HepG2 (cell line): ENCODE data around the gene PDK2. TPM values are rescaled to one million over a fixed set of nuclear protein-coding genes. Genes with fewer than 3 reads are reported as not detected.

Source experiments
- ATAC-seq: fragments of 200-7000 bp; cut with Tn5 transposase; 3 replicates; pipeline ENCODE4 v1.9.1; 2020; ENCODE audit warnings: mild to moderate bottlenecking, moderate library complexity
- BruUV-seq: library from RNA; stranded (reverse); fragments of 400-500 nt; replicated peaks from 2 replicates; lab custom pipeline; 2021; lab: Mats Ljungman, UMichigan
- CTCF ChIA-PET: fragments of 300-600 bp; formaldehyde crosslinking; extraction: SDS; loops from one replicate; lab custom pipeline; 2021; ENCODE audit warnings: low total read pairs, inconsistent platforms, low intra/inter-chr PET ratio; lab: Yijun Ruan, JAX
- POLR2A ChIA-PET: fragments of 350-600 bp; sonication (Branson Sonifier 250); formaldehyde crosslinking; loops from one replicate; lab custom pipeline; 2020; ENCODE audit warnings: antibody characterized with exemption, inconsistent platforms; lab: Yijun Ruan, JAX
- DNase-seq: peaks from one replicate; pipeline ENCODE4 v3.0.0-alpha.2; 2015; ENCODE audit warnings: low spot score
- FAIRE-seq: peaks from 3 replicates; lab custom pipeline; 2011; peaks lifted over from hg19 to GRCh38; lab: Jason Lieb, UNC
- H2AFZ ChIP-seq: one replicate; pipeline ENCODE4 v1.6.1; 2011; ENCODE audit warnings: low read length, inconsistent platforms
- H3K27ac ChIP-seq: fragments of 300-600 bp; 3 replicates; pipeline ENCODE4 v1.8.0; 2011; ENCODE audit warnings: mixed run types, mild to moderate bottlenecking, mixed read lengths, low read length, inconsistent platforms; ENCODE audit not compliant: insufficient read depth; ENCODE audit errors: extremely low read length
- H3K27me3 ChIP-seq, 2 experiments: fragments of 200-600 bp in 1 of 2; 2 replicates in 1 of 2; 3 replicates in 1 of 2; pipeline versions ENCODE4 v1.6.0 to v1.8.0; 2011; ENCODE audit warnings: low read length in 2 of 2, mild to moderate bottlenecking in 2 of 2, moderate library complexity in 2 of 2, inconsistent platforms in 1 of 2; ENCODE audit not compliant: insufficient read depth in 2 of 2, control insufficient read depth in 1 of 2
- H3K36me3 ChIP-seq, 2 experiments: fragments of 200-600 bp in 1 of 2; replicated peaks in 1 of 2; 2 replicates in 1 of 2; 3 replicates in 1 of 2; pipeline versions ENCODE4 v1.5.1 to v1.8.0; 2011; ENCODE audit warnings: low read length in 2 of 2, inconsistent platforms in 1 of 2; ENCODE audit not compliant: insufficient read depth in 2 of 2, control insufficient read depth in 1 of 2
- H3K4me1 ChIP-seq: 2 replicates; pipeline ENCODE4 v1.5.1; 2012; ENCODE audit warnings: low read length, inconsistent platforms; ENCODE audit not compliant: insufficient read depth
- H3K4me2 ChIP-seq: 2 replicates; pipeline ENCODE4 v1.6.0; 2011; ENCODE audit warnings: low read depth, low read length, inconsistent platforms
- H3K4me3 ChIP-seq, 3 experiments: fragments of 200-600 bp in 1 of 3; sonication (generic), shearing (Covaris generic) in 1 of 3; replicated peaks in 1 of 3; 2 replicates each; pipeline ENCODE4 v1.5.1; 2011 to 2016; ENCODE audit warnings: low read length in 3 of 3, inconsistent platforms in 2 of 3, low read depth in 2 of 3, mild to moderate bottlenecking in 2 of 3, control low read depth in 1 of 3, mixed read lengths in 1 of 3; ENCODE audit not compliant: insufficient read depth in 1 of 3
- H3K79me2 ChIP-seq: one replicate; pipeline ENCODE4 v1.6.1; 2011; ENCODE audit warnings: low read length, inconsistent platforms; ENCODE audit not compliant: insufficient read depth
- H3K9ac ChIP-seq: 2 replicates; pipeline ENCODE4 v1.6.0; 2011; ENCODE audit warnings: mild to moderate bottlenecking, low read depth, low read length, inconsistent platforms; ENCODE audit not compliant: insufficient read depth
- H3K9me3 ChIP-seq: 2 replicates; pipeline ENCODE4 v1.5.1; 2012; ENCODE audit warnings: mild to moderate bottlenecking, low read length
- H4K20me1 ChIP-seq: 2 replicates; pipeline ENCODE4 v1.6.0; 2011; ENCODE audit warnings: inconsistent platforms, mild to moderate bottlenecking, low read length, moderate library complexity; ENCODE audit not compliant: insufficient read depth
- HNRNPLL ChIP-seq: fragments of 200-400 bp; formaldehyde crosslinking; IDR thresholded peaks from 2 replicates; pipeline ENCODE4 v1.6.1; 2017; ENCODE audit warnings: mild to moderate bottlenecking, low read depth, low read length; ENCODE audit not compliant: poor library complexity, severe bottlenecking
- NAIF1 ChIP-seq: sonication (generic); formaldehyde crosslinking; IDR thresholded peaks from 2 replicates; pipeline ENCODE4 v1.5.0; 2020; ENCODE audit warnings: mild to moderate bottlenecking, missing genetic modification reagents, borderline replicate concordance
- ONECUT2 ChIP-seq: sonication (generic); formaldehyde crosslinking; IDR thresholded peaks from 2 replicates; pipeline ENCODE4 v1.4.0; 2020; ENCODE audit warnings: missing genetic modification reagents
- PLSCR1 ChIP-seq: sonication (generic); formaldehyde crosslinking; IDR thresholded peaks from 2 replicates; pipeline ENCODE4 v1.5.0; 2020; ENCODE audit warnings: missing genetic modification reagents, mild to moderate bottlenecking, borderline replicate concordance
- ZNF496 ChIP-seq: sonication (generic); formaldehyde crosslinking; IDR thresholded peaks from 2 replicates; pipeline ENCODE4 v1.8.1; 2023; ENCODE audit warnings: mild to moderate bottlenecking, moderate library complexity, missing genetic modification reagents; ENCODE audit not compliant: insufficient replicate concordance
- WGBS: methylation state at CpG from one replicate; pipeline ENCODE4 v1.1.6; 2017; ENCODE audit warnings: low lambda C conversion rate; 5-methylcytosine and 5-hydroxymethylcytosine counted together
- in situ Hi-C: cut with HindIII; loops from 2 replicates; pipeline ENCODE4 v1.10.0; 2017; ENCODE audit warnings: low pct_unique_long_range_greater_than_20kb; ENCODE audit not compliant: extremely low pct_ligation_motif_present
- intact Hi-C: fragments of 100-400 bp; cut with micrococcal nuclease; formaldehyde crosslinking; loops from one replicate; pipeline ENCODE4 v1.10.0; 2022; ENCODE audit not compliant: unreplicated experiment
- polyA plus RNA-seq, 8 experiments: library from polyadenylated mRNA; depleted of rRNA in 3 of 8; stranded (reverse) in 7 of 8; unstranded in 1 of 8; fragments of >200 nt; fragmentation: Illumina TruSeq in 4 of 8; extraction: Trizol in 4 of 8; gene quantifications; 2 replicates each; pipeline versions ENCODE4 v1.2.1 to v1.2.3, GENCODE V29; 2011 to 2016; ENCODE audit warnings: low read depth in 4 of 8, missing spikeins in 1 of 8, mixed read lengths in 1 of 8; ENCODE audit not compliant: insufficient read depth in 1 of 8
- total RNA-seq, 5 experiments: library from RNA; depleted of rRNA; stranded (reverse); fragments of >200 nt; fragmentation: Illumina TruSeq; extraction: Trizol; gene quantifications; 2 replicates each; pipeline ENCODE4 v1.2.3, GENCODE V29; 2016; ENCODE audit warnings: low read depth in 1 of 5

PDK2 gene
- total and polyA plus RNA-seq, 2 of the 13 experiments (the other 11 are each of a cell fraction or from before 2014, with no cell fraction given) = 18.5 to 59.7 TPM

DNA sequence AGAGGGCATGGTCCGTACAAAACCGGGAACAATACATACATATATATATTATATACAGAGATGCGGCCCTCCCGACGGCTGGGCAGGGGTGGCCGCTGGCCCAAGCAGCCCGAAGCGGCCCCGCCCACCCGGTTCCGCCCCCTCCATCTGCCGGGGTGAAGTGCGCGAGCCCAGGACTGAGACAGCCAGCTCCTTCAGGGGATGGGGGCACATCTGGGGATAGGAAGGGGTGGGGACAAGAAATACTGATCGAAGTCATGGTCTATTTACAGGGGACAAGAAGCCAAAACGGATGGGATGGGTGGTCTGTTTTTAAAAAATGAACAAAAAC lies 38.6 kb downstream of the PDK2 start:
- no peaks in the 10 kb centered on the region for H3K9me3 ChIP-seq
- TF ChIP-seq ONECUT2 (CRISPR knock-in tag) (no peak), HNRNPLL (no peak), NAIF1 (CRISPR knock-in tag) (no peak), ZNF496 (CRISPR knock-in tag) (no peak)
- in situ Hi-C loops (no loop called here), intact Hi-C loops (loop anchor here (2.0 kb wide), 1 partner anchor 39 kb away; the partner anchor contains the start of gene PDK2)
- H2AFZ ChIP-seq = no peak overlapping the region
- FAIRE-seq = no peak
- no peaks in the 10 kb centered on the region for H3K79me2 ChIP-seq
- no peaks in the 10 kb centered on the region for H4K20me1 ChIP-seq
- H3K4me2 ChIP-seq = peak overlapping the region; percentile 48; the same call in 1 of the 2 replicates
- ChIA-PET CTCF (no interaction called here), POLR2A (no interaction called here)
- H3K27me3 ChIP-seq = peaks cover 6 to 9% of the 10 kb centered on the region in 2 experiments
- no peak overlapping the region for H3K9ac ChIP-seq
- 38% methylated on average over 16 of the region's 16 CpGs for WGBS
- H3K4me1 ChIP-seq = peaks cover 48% of the 10 kb centered on the region
- no peak for DNase-seq
- H3K4me3 ChIP-seq = no peak overlapping the region; a peak in 1 of 6 replicates
- peaks cover 20 to 21% of the 10 kb centered on the region in 2 experiments; a peak in 4 of 5 replicates for H3K36me3 ChIP-seq
- no peak for ATAC-seq
- no TSS peak for BruUV-seq
- H3K27ac ChIP-seq = peak overlapping the region; percentile 52

DNA sequence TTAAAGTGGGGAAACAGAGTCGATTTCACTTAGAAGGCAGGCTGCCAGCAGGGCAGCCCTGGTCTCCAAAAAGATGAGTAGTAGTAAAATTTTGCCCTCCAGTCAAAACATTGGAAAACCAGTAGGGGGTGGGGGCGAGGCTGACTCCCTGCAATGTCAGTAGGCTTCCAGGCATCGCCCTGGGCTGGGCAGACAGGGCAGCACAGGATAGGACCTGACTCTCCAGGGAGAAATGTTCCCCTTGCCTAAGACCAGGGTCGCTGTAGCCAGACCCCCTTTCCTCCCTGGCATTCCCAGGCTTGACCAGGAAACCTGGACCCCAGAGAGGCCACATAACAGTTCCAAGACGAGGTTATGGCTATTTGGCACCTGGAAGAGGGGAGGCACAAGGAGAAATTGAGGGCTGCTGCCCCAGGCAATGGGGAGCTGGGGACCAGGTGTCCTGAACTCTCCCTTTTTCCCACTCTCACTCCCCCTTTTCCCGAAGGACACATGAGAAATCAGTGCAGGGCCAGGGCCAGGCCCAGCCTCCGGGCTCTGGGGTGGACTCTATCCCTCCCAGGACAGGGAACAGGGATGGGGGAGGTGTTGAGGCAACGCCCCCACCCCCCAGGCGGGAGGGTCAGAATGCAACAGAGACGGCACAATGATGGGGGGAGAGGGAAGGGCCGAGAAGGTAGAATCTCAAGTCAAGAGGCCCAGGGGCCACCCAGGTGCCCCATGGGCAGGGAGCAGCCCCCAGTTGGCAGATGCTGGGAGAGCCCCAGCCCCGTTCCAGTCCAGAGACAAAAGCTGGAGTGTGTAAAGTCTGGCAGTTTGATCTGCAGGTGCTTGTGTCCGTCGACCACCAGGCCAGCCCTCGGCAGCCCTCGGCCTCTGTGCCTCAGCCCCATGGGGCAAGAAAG lies 39.3 kb downstream of the PDK2 start:
- Histone ChIP-seq H3K27ac (no peak overlapping the region), H2AFZ (no peak overlapping the region), H3K79me2 (no peaks in the 10 kb centered on the region), H3K9me3 (no peaks in the 10 kb centered on the region), H3K9ac (no peak overlapping the region), H4K20me1 (no peaks in the 10 kb centered on the region; the same call in 1 of the 2 replicates), H3K4me2 (no peak overlapping the region), H3K27me3 (peaks cover 2 to 4% of the 10 kb centered on the region in 2 experiments; a peak in 3 of 5 replicates), H3K36me3 (peaks cover 28% of the 10 kb centered on the region in 2 experiments; a peak in 4 of 5 replicates), H3K4me3 (no peak overlapping the region), H3K4me1 (peaks cover 45% of the 10 kb centered on the region)
- BruUV-seq = TSS peak; percentile 59
- no peak for DNase-seq
- POLR2A ChIA-PET = no interaction called here
- CTCF ChIA-PET = no interaction called here
- no peak for TF ChIP-seq PLSCR1 (CRISPR knock-in tag)
- in situ Hi-C loops = no loop called here
- ATAC-seq = no peak
- 85% methylated on average over 16 of the region's 16 CpGs for WGBS
- intact Hi-C loops = no loop called here
- FAIRE-seq = no peak
